H1 (cell line): ENCODE data around the gene C6orf136. TPM values are rescaled to one million over a fixed set of nuclear protein-coding genes. Genes with fewer than 3 reads are reported as not detected.

Source experiments
- BCL11A ChIP-seq, 2 experiments: IDR thresholded peaks; one replicate each; pipeline ENCODE4 v1.6.1; 2011; ENCODE audit warnings: low read depth in 2 of 2, low read length in 2 of 2, mild to moderate bottlenecking in 2 of 2
- CEBPB ChIP-seq: IDR thresholded peaks from 2 replicates; pipeline ENCODE4 v1.6.1; 2012; ENCODE audit warnings: low read depth, low read length
- CTCF ChIP-seq, 3 experiments: IDR thresholded peaks; 1 replicate in 2 of 3; 2 replicates in 1 of 3; pipeline versions ENCODE4 v1.5.1 to v1.6.1; 2011; ENCODE audit warnings: low read length in 3 of 3, mild to moderate bottlenecking in 3 of 3, inconsistent platforms in 2 of 3, low read depth in 1 of 3, moderate library complexity in 1 of 3; ENCODE audit not compliant: insufficient read depth in 1 of 3; ENCODE audit errors: control extremely low read depth in 1 of 3
- polyA plus RNA-seq, 7 experiments: library from polyadenylated mRNA; depleted of rRNA in 3 of 7; stranded (reverse) in 5 of 7; unstranded in 2 of 7; fragments of >200 nt in 5 of 7; fragments of 200-250 nt in 2 of 7; gene quantifications; 1 replicate in 5 of 7; 2 replicates in 1 of 7; 4 replicates in 1 of 7; pipeline versions ENCODE4 v1.2.1 to v1.2.3, GENCODE V29; 2011 to 2013; ENCODE audit warnings: missing spikeins in 2 of 7, mixed read lengths in 2 of 7
- total RNA-seq: library from RNA; stranded (reverse); fragmentation: NEBNext Ultra II Directional; extraction: Animal tissue kit (Norgen Biotek cat#: 25700); gene quantifications from 2 replicates; pipeline ENCODE4 v1.2.1, GENCODE V29; 2021

The C6orf136 gene
- total and polyA plus RNA-seq, 2 of the 8 experiments (the other 6 are each of a cell fraction or from before 2014, with no cell fraction given), result 20.8 to 23.1 TPM

- no peak for TF ChIP-seq CTCF (IDR thresholded peaks at IDR 0.05; ENCODE audit: control extremely low read depth in 1 of 3, insufficient read depth in 1 of 3, low read depth in 1 of 3, low read length in 3 of 3)
- no peak for TF ChIP-seq CEBPB
- no peak for TF ChIP-seq BCL11A (IDR thresholded peaks at IDR 0.05; ENCODE audit: low read depth in 2 of 2, low read length in 2 of 2)
- TF ChIP-seq, all 59 proteins: peak for 0
Measured at GRCh38 chr6:30654798-30655742, 8.1 kb downstream of the C6orf136 start (continued).
